Suprapubic skin (tissue), 4 donors: ENCODE data around the gene LRFN4. TPM values are rescaled to one million over a fixed set of nuclear protein-coding genes. Genes with fewer than 3 reads are reported as not detected.

ENCODE experiments used
- DNase-seq, 2 donors: peaks; one replicate each; pipeline ENCODE4 v3.0.0-alpha.2; 2019; ENCODE audit warnings: low spot score in 2 of 2
- H3K27ac ChIP-seq: fragments of 200-600 bp; sonication (generic); one replicate; pipeline ENCODE4 v1.5.1; 2019
- H3K27me3 ChIP-seq: fragments of 200-600 bp; sonication (generic); one replicate; pipeline ENCODE4 v1.5.1; 2019
- H3K36me3 ChIP-seq: fragments of 200-600 bp; sonication (generic); one replicate; pipeline ENCODE4 v1.5.1; 2019
- H3K4me1 ChIP-seq: fragments of 200-600 bp; sonication (generic); one replicate; pipeline ENCODE4 v1.5.1; 2019
- H3K4me3 ChIP-seq: fragments of 200-600 bp; sonication (generic); one replicate; pipeline ENCODE4 v1.5.1; 2019; ENCODE audit warnings: mild to moderate bottlenecking
- H3K9me3 ChIP-seq: fragments of 200-600 bp; sonication (generic); one replicate; pipeline ENCODE4 v1.5.1; 2019
- CTCF ChIP-seq, 2 donors: fragments of 200-600 bp in 1 of 2; fragments of 450-650 bp in 1 of 2; sonication (generic) in 1 of 2; IDR thresholded peaks; one replicate each; pipeline ENCODE4 v1.5.1; 2016 to 2019; ENCODE audit warnings: antibody characterized with exemption in 2 of 2, mild to moderate bottlenecking in 1 of 2, moderate library complexity in 1 of 2
- EP300 ChIP-seq: sonication (generic); formaldehyde crosslinking; IDR thresholded peaks from one replicate; pipeline ENCODE4 v1.6.1; 2017; ENCODE audit warnings: antibody characterized with exemption
- POLR2A ChIP-seq, 2 donors: fragments of 450-650 bp; IDR thresholded peaks; one replicate each; pipeline ENCODE4 v1.6.1; 2017; ENCODE audit warnings: antibody characterized with exemption in 2 of 2, mild to moderate bottlenecking in 2 of 2, moderate library complexity in 2 of 2
- POLR2AphosphoS5 ChIP-seq, 3 donors: sonication (generic); formaldehyde crosslinking; IDR thresholded peaks; one replicate each; pipeline ENCODE4 v1.6.1; 2017; ENCODE audit warnings: antibody characterized with exemption in 3 of 3
- WGBS: methylation state at CpG from one replicate; pipeline ENCODE4 v1.1.5; 2018; 5-methylcytosine and 5-hydroxymethylcytosine counted together
- total RNA-seq, 4 donors: library from RNA; depleted of rRNA; stranded (reverse); fragments of >200 nt; gene quantifications; one replicate each; pipeline ENCODE4 v1.1.0, GENCODE V29; 2016

Gene LRFN4
- total RNA-seq, 4 donors from 2014 or later, result 6.0 to 8.5 (median 8.3) TPM

DNA sequence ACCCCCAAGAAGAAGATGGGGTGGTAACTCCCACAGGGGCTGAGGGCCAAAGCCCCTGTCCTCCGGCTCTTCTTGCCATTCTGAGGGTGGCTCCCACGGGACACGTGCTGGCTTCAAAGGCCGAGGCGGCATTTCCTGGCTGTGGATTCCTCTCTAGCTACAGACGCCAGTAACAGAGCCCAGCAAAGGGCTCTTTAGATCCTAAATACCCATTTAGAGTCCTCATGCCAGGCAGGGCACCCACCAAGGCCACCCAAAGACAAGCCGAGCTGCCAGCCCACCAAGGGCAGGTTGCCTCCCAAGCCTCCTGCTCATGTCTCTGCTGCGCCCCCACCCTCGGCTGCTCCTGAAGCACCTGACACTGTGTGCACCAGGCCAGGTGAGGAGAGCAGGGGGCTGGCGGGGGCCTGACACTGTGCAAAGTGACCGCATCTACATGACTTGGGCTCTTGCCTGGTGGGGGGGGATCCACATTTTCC, 5.7 kb downstream of the LRFN4 start:
- WGBS, result 94% methylated on average over 3 of the region's 11 CpGs
- peaks cover 26% of the 10 kb centered on the region for H3K36me3 ChIP-seq
- TF ChIP-seq CTCF (IDR thresholded peaks at IDR 0.05) (no peak), EP300 (no peak), POLR2AphosphoS5 (IDR thresholded peaks at IDR 0.05) (no peak), POLR2A (IDR thresholded peaks at IDR 0.05) (no peak)
- H3K27ac ChIP-seq, result no peak overlapping the region
- no peaks in the 10 kb centered on the region for H3K9me3 ChIP-seq
- no peak overlapping the region for H3K4me3 ChIP-seq
- peak in 1 of 2 donors; percentile 53 for DNase-seq
- no peaks in the 10 kb centered on the region for H3K27me3 ChIP-seq
- peaks cover 26% of the 10 kb centered on the region for H3K4me1 ChIP-seq

GRCh38 chr11:66863428-66864125, 6.7 kb downstream of the LRFN4 start:
- no peak overlapping the region for H3K27ac ChIP-seq
- no peaks in the 10 kb centered on the region for H3K9me3 ChIP-seq
- no peak overlapping the region for H3K4me3 ChIP-seq
- H3K27me3 ChIP-seq, result no peaks in the 10 kb centered on the region
- H3K4me1 ChIP-seq, result peaks cover 21% of the 10 kb centered on the region
- DNase-seq, result no peak
- 43% methylated on average over 21 of the region's 31 CpGs for WGBS
- TF ChIP-seq POLR2AphosphoS5 (IDR thresholded peaks at IDR 0.05) (no peak), POLR2A (IDR thresholded peaks at IDR 0.05) (no peak), CTCF (IDR thresholded peaks at IDR 0.05) (no peak), EP300 (no peak)
- H3K36me3 ChIP-seq, result peaks cover 21% of the 10 kb centered on the region

GRCh38 chr11:66864172-66864901, 7.5 kb downstream of the LRFN4 start:
- H3K27ac ChIP-seq, result no peak overlapping the region
- peaks cover 15% of the 10 kb centered on the region for H3K4me1 ChIP-seq
- no peaks in the 10 kb centered on the region for H3K9me3 ChIP-seq
- no peak overlapping the region for H3K4me3 ChIP-seq
- no peaks in the 10 kb centered on the region for H3K27me3 ChIP-seq
- 64% methylated on average over 29 of the region's 35 CpGs for WGBS
- no peak for DNase-seq
- TF ChIP-seq POLR2AphosphoS5 (IDR thresholded peaks at IDR 0.05) (no peak), EP300 (no peak), POLR2A (IDR thresholded peaks at IDR 0.05) (no peak), CTCF (IDR thresholded peaks at IDR 0.05) (no peak)
- H3K36me3 ChIP-seq, result peaks cover 21% of the 10 kb centered on the region

DNA sequence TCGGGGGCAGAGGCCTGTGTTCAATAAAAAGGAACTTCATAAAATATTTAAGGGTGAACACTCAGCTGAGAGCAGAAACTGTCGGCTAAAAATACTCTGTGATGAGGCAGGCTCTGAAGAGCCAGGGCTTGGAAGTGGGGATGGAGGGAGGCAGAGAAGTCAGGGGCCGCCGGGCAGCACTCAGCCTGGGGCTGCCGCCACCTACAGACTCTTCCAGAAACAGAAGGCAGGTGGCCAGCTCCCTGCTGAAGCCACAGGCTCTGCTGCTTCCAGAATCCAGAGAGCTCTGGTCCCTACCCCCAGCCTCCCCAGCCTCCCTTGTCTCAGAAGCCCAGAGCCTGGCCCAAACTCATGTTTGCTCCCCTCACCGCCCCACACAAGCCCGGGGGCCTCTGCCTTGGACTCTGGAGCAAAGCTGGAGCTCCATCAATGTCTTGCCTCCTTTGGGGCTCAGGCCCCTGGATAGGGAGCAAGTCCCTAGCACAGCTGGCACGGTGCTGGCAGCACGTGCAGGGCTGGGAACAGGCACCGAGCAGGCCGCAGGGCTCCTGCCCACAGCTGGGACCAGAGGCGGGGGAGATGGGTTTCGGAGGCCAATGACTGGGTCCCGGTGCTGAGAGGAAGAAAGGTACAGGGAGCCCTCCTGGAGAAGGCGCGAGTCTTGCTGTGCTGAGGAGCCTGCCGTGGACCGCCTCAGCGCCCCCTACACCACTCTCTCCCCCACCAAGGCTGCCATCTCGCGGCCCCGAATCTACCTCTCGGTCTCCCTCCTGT, 8.2 kb downstream of the LRFN4 start:
- no peaks in the 10 kb centered on the region for H3K9me3 ChIP-seq
- H3K27me3 ChIP-seq, result no peaks in the 10 kb centered on the region
- H3K36me3 ChIP-seq, result peaks cover 18% of the 10 kb centered on the region
- H3K4me1 ChIP-seq, result peaks cover 15% of the 10 kb centered on the region
- no peak overlapping the region for H3K4me3 ChIP-seq
- H3K27ac ChIP-seq, result no peak overlapping the region
- TF ChIP-seq EP300 (no peak), POLR2AphosphoS5 (IDR thresholded peaks at IDR 0.05) (no peak), CTCF (IDR thresholded peaks at IDR 0.05) (no peak), POLR2A (IDR thresholded peaks at IDR 0.05) (no peak)
- 89% methylated on average over 20 of the region's 23 CpGs for WGBS
- no peak for DNase-seq
